ENCODE results near the gene TRMT11.

DNA sequence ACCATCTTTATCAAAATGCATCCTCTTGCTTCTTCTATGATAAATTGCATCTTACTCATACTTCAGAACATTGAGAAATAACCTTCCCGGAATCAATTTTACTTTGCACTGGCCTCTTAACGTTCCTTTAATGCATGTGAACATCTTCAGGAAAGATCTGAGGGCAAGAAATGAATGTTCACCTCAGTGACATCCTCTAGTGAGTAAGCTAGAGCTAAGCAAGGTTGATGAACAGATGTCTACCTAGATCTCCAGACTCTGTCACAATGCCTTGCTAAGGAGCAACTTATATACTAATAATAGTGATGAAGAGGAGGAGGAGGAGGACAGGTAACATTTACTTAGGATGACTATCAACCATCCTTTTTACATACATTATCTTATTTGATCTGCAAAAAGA is 46.5 kb upstream of the TRMT11 start:
- TF ChIP-seq, protein P1, sequence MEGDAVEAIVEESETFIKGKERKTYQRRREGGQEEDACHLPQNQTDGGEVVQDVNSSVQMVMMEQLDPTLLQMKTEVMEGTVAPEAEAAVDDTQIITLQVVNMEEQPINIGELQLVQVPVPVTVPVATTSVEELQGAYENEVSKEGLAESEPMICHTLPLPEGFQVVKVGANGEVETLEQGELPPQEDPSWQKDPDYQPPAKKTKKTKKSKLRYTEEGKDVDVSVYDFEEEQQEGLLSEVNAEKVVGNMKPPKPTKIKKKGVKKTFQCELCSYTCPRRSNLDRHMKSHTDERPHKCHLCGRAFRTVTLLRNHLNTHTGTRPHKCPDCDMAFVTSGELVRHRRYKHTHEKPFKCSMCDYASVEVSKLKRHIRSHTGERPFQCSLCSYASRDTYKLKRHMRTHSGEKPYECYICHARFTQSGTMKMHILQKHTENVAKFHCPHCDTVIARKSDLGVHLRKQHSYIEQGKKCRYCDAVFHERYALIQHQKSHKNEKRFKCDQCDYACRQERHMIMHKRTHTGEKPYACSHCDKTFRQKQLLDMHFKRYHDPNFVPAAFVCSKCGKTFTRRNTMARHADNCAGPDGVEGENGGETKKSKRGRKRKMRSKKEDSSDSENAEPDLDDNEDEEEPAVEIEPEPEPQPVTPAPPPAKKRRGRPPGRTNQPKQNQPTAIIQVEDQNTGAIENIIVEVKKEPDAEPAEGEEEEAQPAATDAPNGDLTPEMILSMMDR (IDR thresholded peaks at IDR 0.05) = no peak
- TF ChIP-seq EP300 (IDR thresholded peaks at IDR 0.05) (no peak), POLR2A (IDR thresholded peaks at IDR 0.05; ENCODE audit: low read depth) (no peak)

Data from esophagus muscularis mucosa (tissue), 4 donors.